Urothelium cell line (cell line): ENCODE measurements around the gene CTSV.
"Not testable (repeated sequence)": the region's sequence is repeated elsewhere in the genome, so short reads cannot be mapped to it uniquely, and the experiment has no call there.

Source experiments
- DNase-seq: peaks from one replicate; pipeline ENCODE4 v3.0.0; 2011; ENCODE audit warnings: low spot score, mixed read lengths
- FAIRE-seq: peaks from 2 replicates; lab custom pipeline; 2011; peaks lifted over from hg19 to GRCh38; lab: Jason Lieb, UNC

Gene CTSV

DNA sequence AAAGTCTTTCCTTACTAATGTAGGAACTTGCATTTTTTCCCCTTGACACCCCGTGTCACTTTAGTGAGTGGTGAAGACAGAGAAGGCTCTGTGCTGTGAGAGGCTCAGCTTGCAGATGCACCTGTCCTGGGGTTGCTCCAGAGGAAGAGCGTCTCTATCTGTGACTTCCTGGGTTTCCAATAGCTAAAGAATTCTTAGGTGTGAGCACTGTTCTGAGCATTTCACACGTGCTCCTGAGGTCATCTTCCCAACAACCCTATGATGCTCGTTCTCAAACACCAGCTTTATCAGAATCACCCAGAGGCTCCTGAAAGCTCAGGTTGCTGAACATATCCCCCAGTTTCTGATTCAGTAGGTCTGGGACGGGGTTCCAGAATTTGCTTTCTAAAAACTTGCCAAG, 6.4 kb upstream of the CTSV start:
- DNase-seq, result no peak
- no peak for FAIRE-seq

GRCh38 chr9:97041898-97042297, 3.0 kb upstream of the CTSV start:
- DNase-seq (no peak), FAIRE-seq (no peak)

DNA sequence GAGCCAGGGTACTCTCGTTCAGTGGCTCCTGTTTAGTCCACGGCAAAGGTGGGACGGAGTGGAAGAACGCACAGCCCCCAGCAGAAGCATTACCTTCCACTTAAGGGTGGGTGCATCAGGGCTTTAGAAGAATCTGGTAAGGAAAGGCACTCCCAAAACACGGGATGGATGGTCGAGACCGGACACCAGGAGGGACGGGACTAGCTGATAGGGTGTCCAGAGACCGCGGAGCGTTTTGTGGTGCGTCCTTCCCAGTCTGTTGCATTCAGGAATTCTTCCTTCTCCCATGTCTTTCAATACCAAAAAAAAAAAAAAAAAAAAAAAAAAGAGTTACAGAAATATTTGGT, 545 bp upstream of the CTSV start:
- peak; percentile 52 for DNase-seq
- no peak for FAIRE-seq

DNA sequence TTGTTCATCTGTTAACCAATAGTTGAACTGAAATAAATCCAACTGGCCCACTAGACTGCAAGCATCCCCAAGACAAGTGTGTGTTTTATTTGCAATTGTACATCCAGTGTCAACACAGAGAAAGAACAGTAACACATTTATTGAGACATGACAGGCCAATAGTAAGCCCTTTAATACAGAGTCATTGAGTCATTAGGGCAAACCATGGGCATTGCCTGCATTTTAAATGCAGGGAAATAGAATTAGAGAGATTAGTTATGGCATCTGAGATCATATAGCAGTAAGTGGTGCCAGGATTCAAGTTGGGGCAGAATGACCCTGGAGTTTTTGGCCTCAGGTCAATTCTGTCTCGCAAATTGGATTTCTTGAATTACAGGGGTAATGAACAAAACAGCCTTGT, 15.4 kb downstream of the CTSV start:
- DNase-seq, FAIRE-seq: not testable (repeated sequence)

GRCh38 chr9:97013151-97014132, 25.5 kb downstream of the CTSV start:
- peak; percentile 17 for FAIRE-seq
- DNase-seq, result peak; percentile 43

DNA sequence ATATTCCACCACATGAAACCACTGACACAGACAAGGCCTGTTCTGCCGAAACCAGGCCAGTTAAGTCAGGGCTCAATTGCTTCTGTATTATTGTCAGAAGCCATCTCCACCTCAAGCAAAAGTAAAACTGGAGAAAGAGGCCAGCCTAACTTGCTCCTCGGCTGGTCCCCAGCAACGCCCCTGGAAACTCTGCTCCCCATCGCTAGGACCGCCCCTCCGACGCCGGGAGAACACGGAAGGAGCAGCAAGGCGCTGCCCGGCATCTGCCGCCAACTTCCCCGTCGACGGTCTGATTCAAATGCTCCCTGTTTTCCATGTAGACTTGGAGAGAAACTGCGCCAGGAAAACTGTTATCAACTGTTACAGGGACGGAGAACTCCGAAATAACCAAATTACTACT, 26.3 kb downstream of the CTSV start:
- FAIRE-seq, result peak; percentile 35
- not testable (repeated sequence) for DNase-seq

GRCh38 chr9:97002195-97002594, 36.7 kb downstream of the CTSV start:
- not testable (repeated sequence) for DNase-seq, FAIRE-seq

GRCh38 chr9:97001338-97001737, 37.6 kb downstream of the CTSV start:
- not testable (repeated sequence) for DNase-seq, FAIRE-seq

DNA sequence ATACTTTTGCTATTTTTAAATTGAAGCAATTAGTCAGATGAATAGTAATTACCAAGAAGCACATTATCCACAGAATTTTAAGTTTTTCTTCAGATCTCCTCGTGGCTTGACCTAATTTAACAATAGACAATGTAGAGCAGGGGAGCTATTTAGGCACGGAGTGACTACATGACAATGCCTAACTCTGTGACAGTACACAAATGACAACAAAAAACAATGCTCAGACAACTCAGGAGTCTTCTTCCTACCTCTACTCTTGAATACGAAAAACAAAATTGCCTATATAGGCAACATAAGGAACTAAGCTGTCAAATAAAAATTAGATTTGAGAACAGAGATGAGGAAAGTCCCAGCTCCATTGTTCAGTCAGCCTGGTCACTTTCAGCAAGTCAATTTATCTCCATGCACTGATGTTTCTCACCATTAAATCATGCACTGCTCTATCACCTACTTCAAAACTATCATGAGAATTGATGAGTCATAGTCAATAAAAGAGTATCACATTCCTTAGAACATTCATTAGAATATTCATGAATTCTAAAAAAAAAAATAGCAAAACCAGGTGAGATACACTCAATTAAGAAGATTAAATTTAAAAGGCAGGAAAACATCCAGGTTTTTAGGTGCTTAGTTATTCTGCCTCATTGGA, 38.7 kb downstream of the CTSV start:
- FAIRE-seq, DNase-seq: not testable (repeated sequence)

DNA sequence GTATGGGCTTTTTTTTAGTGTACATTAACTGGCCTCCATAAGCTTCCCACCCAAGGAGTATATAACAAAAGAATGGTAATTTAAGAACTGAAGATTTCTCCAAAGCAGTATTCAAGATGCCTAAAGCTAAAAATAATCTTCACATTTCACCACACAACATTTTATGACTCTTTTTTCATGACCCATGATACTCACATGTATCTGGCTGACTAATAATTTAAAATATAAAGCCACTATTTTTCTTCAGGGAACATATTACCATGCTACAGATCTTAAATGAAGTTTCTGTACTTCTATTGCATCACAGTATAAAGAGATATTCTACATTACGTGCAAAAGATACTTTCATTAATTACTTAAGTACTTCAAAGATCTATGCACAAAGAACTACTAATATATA, 39.2 kb downstream of the CTSV start:
- not testable (repeated sequence) for FAIRE-seq

DNA sequence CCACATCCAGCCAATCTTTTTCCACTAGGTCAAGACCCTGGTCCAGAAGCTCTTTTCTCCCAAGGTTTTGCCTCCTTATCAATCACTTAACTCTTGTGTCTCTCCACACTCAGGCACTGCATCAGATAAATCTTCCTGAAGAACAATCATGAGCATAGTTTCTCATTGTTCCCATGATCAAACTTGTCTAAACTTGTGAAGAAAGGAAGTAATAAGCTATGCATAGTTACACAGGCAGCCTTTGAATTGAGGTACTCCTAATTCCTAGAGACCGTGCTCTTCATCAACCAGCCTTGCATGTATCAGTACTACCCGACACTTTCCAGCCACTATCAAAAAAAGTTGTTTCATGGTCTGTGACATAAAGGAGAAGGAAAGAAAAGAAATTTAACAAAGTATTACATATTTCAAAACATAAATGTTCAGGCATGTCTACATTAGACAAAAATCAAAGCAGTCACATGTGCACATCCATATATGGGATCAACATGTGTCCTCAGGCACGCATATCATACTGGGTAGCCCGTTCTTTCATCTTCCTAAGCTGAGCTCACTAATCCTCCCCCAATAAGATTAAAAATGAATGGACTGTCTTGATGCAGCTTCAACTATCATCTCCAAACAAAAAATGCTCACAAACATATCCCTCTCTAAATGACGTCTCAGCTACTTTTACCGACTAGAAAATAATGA, 41.8 kb downstream of the CTSV start:
- not testable (repeated sequence) for FAIRE-seq, DNase-seq

More for the DNA sequence above, 39.2 kb downstream of the CTSV start:
- DNase-seq, result not testable (repeated sequence)

DNA sequence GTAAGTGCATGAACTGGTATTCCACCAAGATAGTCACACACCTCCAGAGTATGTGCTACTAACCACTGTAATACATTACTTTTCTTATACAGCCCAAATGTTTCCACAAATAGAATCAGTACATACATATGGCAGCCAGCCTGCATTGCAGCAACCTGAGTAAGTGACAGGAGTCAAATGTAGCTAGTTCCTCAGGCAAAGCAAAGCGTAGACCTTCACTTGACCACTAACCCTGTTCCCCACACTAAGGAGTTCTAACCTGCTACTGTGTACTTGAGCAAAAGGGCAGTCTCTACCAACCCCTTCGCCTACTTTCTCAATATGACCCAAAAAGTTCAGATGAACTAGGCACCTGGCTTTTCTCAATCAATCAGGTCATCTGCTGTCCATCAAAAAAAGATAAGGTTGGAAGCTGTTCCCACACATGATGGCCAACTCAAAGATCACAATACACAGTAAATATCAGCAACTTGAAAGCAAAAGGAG, 44.4 kb downstream of the CTSV start:
- FAIRE-seq, DNase-seq: not testable (repeated sequence)

DNA sequence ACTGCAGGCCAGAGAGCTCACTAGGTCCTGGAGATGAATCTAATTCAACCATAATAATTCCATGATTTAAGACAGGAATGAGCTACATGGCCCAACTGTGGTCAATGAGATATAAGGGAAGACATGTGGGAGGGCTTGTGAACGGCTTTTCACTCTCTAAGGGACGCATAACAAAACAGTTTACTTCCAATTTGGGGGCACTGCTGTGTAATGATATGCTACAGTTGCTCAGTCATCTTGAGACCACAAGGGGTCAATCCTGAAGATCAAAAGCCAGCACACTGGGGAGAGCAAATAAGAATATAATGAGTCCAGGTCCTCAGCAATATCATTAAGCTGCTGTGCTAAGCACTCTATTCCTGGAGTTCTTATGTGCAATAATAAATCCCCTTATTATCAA, 46.6 kb downstream of the CTSV start:
- not testable (repeated sequence) for DNase-seq, FAIRE-seq

- DNase-seq, FAIRE-seq: not testable (repeated sequence)
Observed at GRCh38 chr9:96989747-96990318, 49.1 kb downstream of the CTSV start.

DNA sequence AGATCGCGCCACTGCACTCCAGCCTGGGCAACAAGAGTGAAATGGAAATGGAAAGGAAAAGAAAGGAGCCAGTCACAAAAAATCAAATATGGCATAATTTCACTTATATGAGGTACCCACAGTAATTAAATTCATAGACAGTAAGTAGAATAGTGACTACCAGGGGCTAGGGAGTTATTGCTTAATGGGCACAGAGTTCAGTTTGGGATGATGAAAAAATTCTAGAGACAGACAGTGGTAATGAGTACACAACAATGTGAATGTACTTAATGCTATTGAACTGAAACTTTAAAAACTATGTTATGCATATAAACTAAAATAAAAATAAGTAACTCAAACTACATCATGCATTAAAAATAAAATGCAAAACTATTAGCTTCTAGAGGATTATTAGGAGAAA, 54.1 kb downstream of the CTSV start:
- not testable (repeated sequence) for FAIRE-seq

GRCh38 chr9:96984139-96984538, 54.8 kb downstream of the CTSV start:
- DNase-seq, FAIRE-seq: not testable (repeated sequence)

More for the DNA sequence above, 54.1 kb downstream of the CTSV start:
- not testable (repeated sequence) for DNase-seq

DNA sequence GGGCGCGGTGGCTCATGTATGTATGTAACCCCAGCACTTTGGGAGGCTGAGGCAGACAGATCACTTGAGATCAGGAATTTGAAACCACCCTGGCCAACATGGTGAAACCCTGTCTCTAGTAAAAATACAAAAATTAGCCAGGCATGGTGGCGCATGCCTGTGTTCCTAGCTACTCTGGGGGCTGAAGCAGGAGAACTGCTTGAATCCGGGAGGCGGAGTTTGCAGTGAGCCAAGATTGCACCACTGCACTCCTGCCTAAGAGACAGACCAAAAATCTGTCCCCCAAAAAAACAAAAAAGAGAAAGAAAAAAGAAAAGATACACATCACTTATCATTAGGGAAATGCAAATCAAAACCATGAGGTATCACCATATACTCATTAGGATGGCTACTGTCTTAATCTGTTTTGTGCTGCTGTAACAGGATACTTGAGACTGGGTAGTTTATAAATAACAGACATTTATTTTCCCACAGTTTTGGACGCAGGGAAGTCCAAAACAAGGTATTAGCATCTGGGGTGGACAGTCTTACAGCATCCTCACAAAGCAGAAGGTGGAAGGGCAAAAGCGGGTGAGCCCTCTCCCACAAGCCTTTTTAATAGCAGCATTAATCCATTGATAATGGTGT, 55.3 kb downstream of the CTSV start:
- FAIRE-seq, DNase-seq: not testable (repeated sequence)
